Measurements from ENCODE around the gene JAKMIP2. TPM values are rescaled to one million over a fixed set of nuclear protein-coding genes. Genes with fewer than 3 reads are reported as not detected.
"Not testable (repeated sequence)": the region's sequence is repeated elsewhere in the genome, so short reads cannot be mapped to it uniquely, and the experiment has no call there.

Gene JAKMIP2
- total RNA-seq, 3 donors from 2014 or later (not counting 1 experiment from before 2014, with no cell fraction given), result 12.2 to 16.1 (median 14.9) TPM

- Histone ChIP-seq H3K27me3 (ENCODE audit: control insufficient read depth, insufficient read depth, low read length) (no peaks in the 10 kb centered on the region), H3K27ac (ENCODE audit: low read length) (no peak overlapping the region), H3K36me3 (ENCODE audit: control insufficient read depth, insufficient read depth, low read length) (peaks cover 41% of the 10 kb centered on the region), H3K4me3 (ENCODE audit: low read length) (no peak overlapping the region), H3K4me1 (ENCODE audit: control insufficient read depth, insufficient read depth, low read length) (no peaks in the 10 kb centered on the region), H3K9me3 (ENCODE audit: control insufficient read depth, insufficient read depth, low read length) (no peaks in the 10 kb centered on the region)
- intact Hi-C loops (cut with micrococcal nuclease), result no loop called here
- DNase-seq (no peak), ATAC-seq (no peak)
- Mint-ChIP-seq H3K36me3 (peaks cover 16% of the 10 kb centered on the region), H3K4me3 (no peak overlapping the region), H3K9me3 (no peaks in the 10 kb centered on the region), H3K27me3 (ENCODE audit: low read depth in 2 of 2) (no peaks in the 10 kb centered on the region), H3K4me1 (no peaks in the 10 kb centered on the region), H3K27ac (no peak overlapping the region)
- TF ChIP-seq CTCF (IDR thresholded peaks at IDR 0.05), result no peak
- 95% methylated on average over 3 of the region's 3 CpGs for WGBS (ENCODE audit: insufficient coverage)
Measured at GRCh38 chr5:147636729-147636984, 145.9 kb downstream of the JAKMIP2 start.

- no peaks in the 10 kb centered on the region for H3K27me3 ChIP-seq (ENCODE audit: control insufficient read depth, insufficient read depth, low read length)
- intact Hi-C loops (cut with micrococcal nuclease), result no loop called here
- Mint-ChIP-seq H3K4me1 (no peaks in the 10 kb centered on the region), H3K27ac (no peak overlapping the region), H3K9me3 (no peaks in the 10 kb centered on the region), H3K36me3 (peaks cover 10% of the 10 kb centered on the region), H3K27me3 (ENCODE audit: low read depth in 2 of 2) (no peaks in the 10 kb centered on the region), H3K4me3 (no peak overlapping the region)
- peaks cover 37% of the 10 kb centered on the region for H3K36me3 ChIP-seq (ENCODE audit: control insufficient read depth, insufficient read depth, low read length)
- ATAC-seq, result no peak
- no peaks in the 10 kb centered on the region for H3K9me3 ChIP-seq (ENCODE audit: control insufficient read depth, insufficient read depth, low read length)
- DNase-seq, result no peak
- H3K4me3 ChIP-seq (ENCODE audit: low read length), result no peak overlapping the region
- WGBS (ENCODE audit: insufficient coverage), result 94% methylated on average over 15 of the region's 15 CpGs
- H3K27ac ChIP-seq (ENCODE audit: low read length), result no peak overlapping the region
- TF ChIP-seq CTCF (IDR thresholded peaks at IDR 0.05), result no peak
- H3K4me1 ChIP-seq (ENCODE audit: control insufficient read depth, insufficient read depth, low read length), result no peaks in the 10 kb centered on the region
Measured at GRCh38 chr5:147635882-147636728, 146.4 kb downstream of the JAKMIP2 start.

- H3K27me3 Mint-ChIP-seq (ENCODE audit: low read depth in 2 of 2); H3K9me3 ChIP-seq (ENCODE audit: control insufficient read depth, insufficient read depth, low read length); H3K9me3 Mint-ChIP-seq; H3K4me1 Mint-ChIP-seq; H3K4me1 ChIP-seq (ENCODE audit: control insufficient read depth, insufficient read depth, low read length); intact Hi-C loops (cut with micrococcal nuclease); H3K36me3 Mint-ChIP-seq; H3K27ac Mint-ChIP-seq; DNase-seq; H3K4me3 ChIP-seq (ENCODE audit: low read length); H3K4me3 Mint-ChIP-seq; ATAC-seq; H3K27me3 ChIP-seq (ENCODE audit: control insufficient read depth, insufficient read depth, low read length); H3K27ac ChIP-seq (ENCODE audit: low read length): not testable (repeated sequence)
- peaks cover 32% of the 10 kb centered on the region for H3K36me3 ChIP-seq (ENCODE audit: control insufficient read depth, insufficient read depth, low read length)
- 94% methylated on average over 5 of the region's 5 CpGs for WGBS (ENCODE audit: insufficient coverage)
Measured at GRCh38 chr5:147635439-147635838, 147.1 kb downstream of the JAKMIP2 start.

- TF ChIP-seq CTCF (IDR thresholded peaks at IDR 0.05), result no peak
- Mint-ChIP-seq H3K36me3 (peaks cover under 1% of the 10 kb centered on the region), H3K9me3 (no peaks in the 10 kb centered on the region), H3K27me3 (ENCODE audit: low read depth in 2 of 2) (no peaks in the 10 kb centered on the region), H3K4me1 (peaks cover 0 to under 1% of the 10 kb centered on the region in 2 donors), H3K4me3 (no peak overlapping the region), H3K27ac (peak overlapping the region in 1 of 2 donors; percentile 35)
- Histone ChIP-seq H3K27ac (ENCODE audit: low read length) (no peak overlapping the region), H3K4me1 (ENCODE audit: control insufficient read depth, insufficient read depth, low read length) (no peaks in the 10 kb centered on the region), H3K4me3 (ENCODE audit: low read length) (no peak overlapping the region), H3K36me3 (ENCODE audit: control insufficient read depth, insufficient read depth, low read length) (peaks cover 24% of the 10 kb centered on the region), H3K9me3 (ENCODE audit: control insufficient read depth, insufficient read depth, low read length) (no peaks in the 10 kb centered on the region), H3K27me3 (ENCODE audit: control insufficient read depth, insufficient read depth, low read length) (no peaks in the 10 kb centered on the region)
- DNase-seq, result no peak
- ATAC-seq, result no peak
- intact Hi-C loops (cut with micrococcal nuclease), result no loop called here
Measured at GRCh38 chr5:147633173-147633572, 149.4 kb downstream of the JAKMIP2 start.
